NCI-H748 (cell line): ENCODE data around the gene RIOK3.
"Not testable (repeated sequence)": the region's sequence is repeated elsewhere in the genome, so short reads cannot be mapped to it uniquely, and the experiment has no call there.

Source experiments
- DNase-seq: peaks from one replicate; lab custom pipeline; 2025; ENCODE audit not compliant: unreplicated experiment; lab: John Stamatoyannopoulos, UW

The RIOK3 gene

GRCh38 chr18:23451011-23451410 lies 2.1 kb upstream of the RIOK3 start:
- no peak for DNase-seq

- DNase-seq = no peak
Measured at GRCh38 chr18:23451491-23451890, 1.6 kb upstream of the RIOK3 start.

DNA sequence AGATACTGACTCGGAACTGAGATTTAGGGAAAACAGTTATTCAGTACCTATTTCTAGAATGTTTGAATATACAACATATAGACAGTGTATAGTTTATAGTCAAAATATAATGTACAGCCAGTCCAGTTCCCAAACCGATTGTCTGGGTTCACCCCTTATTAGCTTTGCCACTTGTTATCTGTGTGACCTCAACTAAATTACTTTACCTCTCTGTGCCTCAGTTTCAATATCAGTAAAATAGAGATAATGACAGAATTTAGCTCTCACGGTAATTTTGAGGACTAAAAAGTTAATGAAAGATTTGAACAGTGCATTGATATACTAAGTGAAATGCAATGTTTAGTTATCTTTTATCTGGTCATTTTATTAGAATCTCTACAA lies 750 bp upstream of the RIOK3 start:
- DNase-seq = no peak

DNA sequence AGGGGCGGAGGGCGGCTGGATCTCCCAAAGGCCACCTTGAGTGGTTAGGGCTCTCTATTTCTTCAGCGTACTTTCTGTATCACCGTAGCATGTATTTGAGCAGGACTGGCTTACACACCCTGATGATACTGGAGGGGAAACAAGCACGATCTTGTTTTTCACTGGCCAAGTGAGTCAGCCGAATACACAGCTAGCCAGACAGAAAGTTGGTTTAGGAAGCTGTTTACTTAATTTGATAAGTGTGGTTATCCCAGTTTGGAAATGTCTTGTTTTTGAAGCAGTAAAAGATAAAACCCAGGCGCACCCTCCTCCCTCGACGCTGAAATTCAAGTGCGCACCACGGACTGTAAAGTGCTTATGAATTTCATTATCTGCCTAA lies 582 bp downstream of the RIOK3 start:
- peak; percentile 51 for DNase-seq

GRCh38 chr18:23456835-23457234 lies 3.7 kb downstream of the RIOK3 start:
- no peak for DNase-seq

DNA sequence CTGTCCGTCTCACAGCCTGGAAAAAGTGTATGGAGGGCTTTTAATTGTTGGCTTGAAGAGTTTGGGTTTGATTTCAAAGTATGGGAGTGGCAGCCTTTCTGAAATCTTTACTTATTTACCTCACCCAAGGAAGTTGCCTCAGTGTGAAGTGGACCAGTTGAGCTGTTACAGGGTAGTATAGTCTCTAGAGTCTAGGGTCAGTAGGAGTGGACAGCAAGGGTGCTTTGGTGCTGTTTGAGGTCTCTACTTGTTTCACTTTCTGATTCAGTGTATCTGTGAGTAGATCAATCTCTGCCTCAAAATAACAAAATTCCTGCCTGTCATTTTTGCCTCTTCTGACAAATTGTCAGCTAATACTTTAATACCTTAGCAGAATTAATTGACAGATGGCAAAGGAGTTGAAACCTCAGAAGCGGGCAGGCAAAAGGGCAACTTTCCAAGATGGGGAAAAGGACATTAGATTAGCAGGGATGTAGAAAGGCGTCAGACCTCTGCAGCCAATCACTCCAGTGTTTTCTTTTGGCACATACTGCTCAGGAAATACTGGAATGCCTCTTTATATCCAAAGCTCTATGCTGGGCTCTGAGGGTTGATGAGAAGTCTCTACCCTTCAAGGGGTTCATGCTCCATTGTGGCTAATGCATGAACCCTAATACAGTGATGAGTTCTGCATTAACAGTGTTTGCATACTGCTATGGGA lies 5.9 kb downstream of the RIOK3 start:
- DNase-seq = no peak

DNA sequence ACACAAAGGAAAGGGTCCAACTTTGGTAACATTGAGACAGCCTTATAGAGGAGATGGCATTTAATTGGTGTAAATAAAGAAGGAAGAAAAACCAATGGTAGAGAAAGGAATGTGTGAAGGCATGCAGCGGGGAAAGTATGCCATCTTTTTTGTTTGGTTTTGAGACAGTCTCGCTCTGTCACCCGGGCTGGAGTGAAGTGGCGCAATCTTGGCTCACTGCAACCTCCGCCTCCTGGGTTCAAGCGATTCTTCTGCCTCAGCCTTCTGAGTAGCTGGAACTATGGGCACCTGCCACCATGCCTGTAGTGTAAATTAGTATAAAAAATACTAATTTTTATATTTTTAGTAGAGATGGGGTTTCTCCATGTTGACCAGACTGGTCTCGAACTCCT lies 6.4 kb downstream of the RIOK3 start:
- no peak for DNase-seq

- DNase-seq = no peak
Measured at GRCh38 chr18:23460285-23461273, 7.5 kb downstream of the RIOK3 start.

GRCh38 chr18:23462876-23463275 lies 9.8 kb downstream of the RIOK3 start:
- no peak for DNase-seq

DNA sequence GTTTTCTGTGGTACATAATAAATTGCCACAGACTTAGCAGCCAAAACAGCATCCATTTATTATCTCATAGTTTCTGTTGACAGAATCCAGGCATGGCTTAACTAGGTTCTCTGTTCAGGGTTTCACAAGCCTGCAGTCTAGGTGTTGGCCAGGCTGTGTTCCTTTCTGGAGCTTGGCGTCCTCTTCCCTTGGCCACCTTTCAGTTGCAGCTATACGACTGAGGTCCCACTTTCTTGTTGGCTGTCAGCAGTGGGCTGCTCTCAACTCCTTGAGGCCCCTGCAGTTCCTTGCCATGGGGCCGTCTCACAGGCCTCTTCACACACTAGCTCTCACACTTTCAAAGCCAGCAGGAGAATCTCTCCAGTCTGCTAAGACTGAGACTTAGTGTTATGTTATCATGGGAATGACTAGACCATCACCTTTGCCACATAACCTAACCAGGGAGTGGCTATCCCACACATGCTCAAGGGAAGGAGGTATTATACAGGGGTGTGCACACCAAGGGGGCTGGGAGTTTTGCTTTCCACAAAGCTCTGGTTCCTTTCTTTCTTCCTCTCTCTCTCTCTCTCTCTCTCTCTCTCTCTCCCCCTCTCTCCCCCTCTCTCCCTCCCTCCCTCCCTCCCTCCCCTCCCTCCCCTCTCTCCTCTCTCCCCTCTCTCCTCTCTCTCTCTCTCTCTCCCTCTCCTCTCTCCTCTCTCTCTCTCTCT lies 15.8 kb downstream of the RIOK3 start:
- DNase-seq = no peak

GRCh38 chr18:23470620-23471387 lies 17.7 kb downstream of the RIOK3 start:
- DNase-seq = no peak

DNA sequence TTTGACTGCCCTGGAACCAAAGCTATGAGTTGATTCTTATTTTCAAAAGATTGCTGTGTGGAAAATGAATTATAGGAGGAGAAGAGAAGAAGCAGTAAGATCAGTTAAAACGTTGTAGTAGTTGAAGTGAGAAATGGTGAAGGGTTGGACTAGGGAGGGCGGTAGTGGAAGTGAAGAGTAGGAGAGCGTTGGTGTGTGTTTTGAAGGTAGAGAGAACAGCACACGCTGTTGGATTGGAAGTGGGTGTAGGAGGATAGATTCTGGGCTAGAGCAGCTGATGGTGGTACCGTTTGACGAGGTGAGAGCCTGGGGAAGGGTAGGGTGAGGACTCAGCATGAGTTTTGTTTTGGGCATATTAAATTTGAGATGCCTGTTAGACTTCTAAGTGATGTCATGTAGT lies 18.4 kb downstream of the RIOK3 start:
- DNase-seq = no peak

- DNase-seq = no peak
Measured at GRCh38 chr18:23479829-23480505, 26.9 kb downstream of the RIOK3 start.

- DNase-seq = no peak
Measured at GRCh38 chr18:23484561-23485182, 31.6 kb downstream of the RIOK3 start.

DNA sequence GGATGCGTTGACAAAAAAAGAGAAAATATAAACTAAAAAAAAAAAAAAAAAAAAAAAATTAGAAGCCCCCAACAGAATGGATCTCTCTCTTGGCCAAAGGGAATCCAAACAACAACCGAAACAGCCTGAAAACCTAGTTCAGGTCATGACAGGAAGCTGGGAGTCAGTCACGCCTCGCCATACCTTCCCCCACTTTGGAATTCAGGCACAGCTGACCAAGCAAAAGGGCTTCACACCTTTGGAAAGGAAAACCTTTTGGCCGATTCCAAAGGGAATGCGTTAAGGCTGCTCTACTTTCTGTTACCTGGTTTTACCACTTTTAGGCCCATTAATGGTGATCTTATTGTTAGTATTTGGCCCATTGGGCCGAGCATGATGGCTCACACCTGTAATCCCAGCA lies 32.3 kb downstream of the RIOK3 start:
- no peak for DNase-seq

DNA sequence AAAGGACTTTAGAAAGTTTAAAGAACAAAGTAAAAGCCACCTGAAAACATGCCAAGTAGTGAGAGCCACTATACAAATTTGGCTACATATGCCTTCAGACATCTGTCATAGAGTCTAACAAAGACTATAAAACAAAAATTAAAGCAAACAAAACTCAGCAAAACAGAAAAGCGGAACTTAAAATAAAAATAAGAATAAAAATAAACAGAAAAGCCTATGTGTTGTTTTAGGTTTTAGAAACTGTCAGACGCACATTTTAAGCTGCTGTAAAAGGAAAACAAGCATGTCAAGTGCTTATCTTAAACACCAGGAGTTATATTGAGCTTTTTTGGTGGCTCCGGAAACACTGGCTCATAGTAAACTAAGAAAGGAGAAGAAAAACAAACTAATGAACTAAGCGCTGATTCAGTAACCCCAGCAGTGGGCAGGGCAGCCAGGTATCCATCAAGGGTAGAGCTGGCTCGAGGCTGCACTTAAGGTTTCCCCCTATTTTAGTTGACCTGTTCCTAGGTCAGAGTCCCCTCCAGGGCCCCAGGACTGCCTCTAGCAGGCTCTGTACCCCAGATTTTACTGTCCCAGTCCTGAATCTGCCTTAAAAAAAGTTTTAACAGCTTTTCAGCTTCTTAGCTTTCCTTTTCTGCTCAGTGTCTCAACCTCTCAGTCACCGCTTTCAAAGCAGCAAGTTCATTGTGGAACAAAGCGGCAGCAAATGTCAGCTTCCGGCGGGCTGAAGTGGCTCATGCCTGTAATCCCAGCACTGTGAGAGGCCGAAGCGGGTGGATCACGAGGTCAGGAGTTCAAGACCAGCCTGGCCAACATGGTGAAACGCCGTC lies 34.9 kb downstream of the RIOK3 start:
- no peak for DNase-seq

DNA sequence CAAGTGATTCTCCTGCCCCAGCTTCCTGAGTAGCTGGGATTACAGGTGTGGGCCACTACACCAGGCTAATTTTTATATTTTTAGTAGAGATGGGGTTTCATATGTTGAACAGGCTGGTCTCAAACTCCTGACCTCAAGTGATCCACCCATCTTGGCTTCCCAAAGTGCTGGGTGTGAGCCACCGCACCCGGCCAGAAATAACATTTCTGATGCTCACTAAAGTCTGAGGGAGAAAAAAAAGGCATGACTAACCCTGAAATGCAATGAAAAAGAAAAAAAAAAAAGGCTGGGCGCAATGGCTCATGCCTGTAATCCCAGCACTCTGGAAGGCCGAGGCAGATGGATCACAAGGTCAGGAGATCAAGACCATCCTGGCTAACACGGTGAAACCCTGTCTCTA lies 36.5 kb downstream of the RIOK3 start:
- not testable (repeated sequence) for DNase-seq

GRCh38 chr18:23493654-23494053 lies 40.6 kb downstream of the RIOK3 start:
- DNase-seq = no peak

DNA sequence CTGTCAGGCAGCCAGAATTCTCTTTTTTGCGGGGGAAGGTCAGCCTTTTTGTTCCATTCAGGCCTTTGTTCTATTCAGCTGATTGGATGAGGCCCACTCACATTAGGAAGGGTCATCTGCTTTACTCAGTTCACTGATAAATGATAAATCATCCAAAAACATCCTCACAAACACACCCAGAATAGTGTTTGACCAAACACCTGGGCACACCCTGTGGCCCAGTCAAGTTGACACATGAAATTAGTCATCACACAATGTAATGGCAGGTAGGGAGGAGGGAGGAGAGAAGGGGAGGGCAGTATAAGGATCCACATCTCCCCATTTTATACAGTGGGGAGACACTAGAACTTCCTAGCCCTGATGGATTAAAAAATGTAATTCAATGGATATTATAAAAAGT lies 41.9 kb downstream of the RIOK3 start:
- peak; percentile 45 for DNase-seq
